ENCODE measurements around the gene MOB4. TPM values are rescaled to one million over a fixed set of nuclear protein-coding genes. Genes with fewer than 3 reads are reported as not detected.
A peak's percentile ranks its signal among the peaks of the same experiment; 100 is the strongest.

Gene MOB4
- total and polyA plus RNA-seq, 7 experiments from 2014 or later, result 16.1 to 39.6 (median 18.2) TPM

DNA sequence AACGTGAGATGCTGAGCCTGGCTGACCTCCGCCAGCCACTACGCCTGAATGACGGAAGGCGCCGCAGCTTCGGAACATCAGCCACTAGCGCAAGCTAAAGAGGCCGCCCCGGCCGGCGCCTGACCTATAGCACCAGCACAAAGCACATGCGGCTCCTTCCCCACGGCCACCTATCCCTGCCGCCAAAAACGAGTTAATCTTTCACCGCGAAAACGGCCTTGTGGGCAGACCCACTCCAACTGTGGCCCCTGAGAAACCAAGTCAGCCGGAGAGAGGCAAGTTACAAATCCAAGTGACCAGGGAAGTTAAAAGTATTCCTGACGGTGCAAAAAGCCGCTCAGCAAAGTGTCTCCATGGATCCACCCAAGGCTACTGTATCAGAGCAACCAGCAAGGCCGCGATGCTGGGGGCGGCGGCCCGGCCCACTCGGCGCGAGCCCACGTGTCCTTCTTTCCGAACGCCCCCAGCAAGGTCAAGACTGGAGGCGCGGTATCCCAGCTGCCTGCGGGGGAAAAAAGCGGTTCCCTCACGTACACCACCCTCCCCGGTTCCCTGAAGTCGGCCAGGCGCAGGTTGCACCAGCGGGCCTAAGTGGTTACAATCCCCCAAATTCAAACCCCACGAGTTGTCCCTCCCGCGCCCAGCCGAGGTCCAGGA is 16.8 kb upstream of the MOB4 start:
- Mint-ChIP-seq H3K4me3 (peak overlapping the region; percentile 84 to 100 (median 94)), H3K36me3 (peaks cover 4 to 54% (median 20%) of the 10 kb centered on the region in 5 donors), H3K27me3 (no peaks in the 10 kb centered on the region), H3K27ac (peak overlapping the region; percentile 83 to 98 (median 94)), H3K9me3 (no peaks in the 10 kb centered on the region), H3K4me1 (peaks cover 31 to 69% (median 60%) of the 10 kb centered on the region in 7 donors)
- no peaks in the 10 kb centered on the region for H3K27me3 ChIP-seq (ENCODE audit: control insufficient read depth in 2 of 2, insufficient read depth in 2 of 2, low read length in 2 of 2)
- peak overlapping the region; percentile 94 for H3K4me3 ChIP-seq (ENCODE audit: low read length)
- H3K4me1 ChIP-seq (ENCODE audit: control insufficient read depth in 2 of 2, insufficient read depth in 2 of 2, low read length in 2 of 2), result peaks cover 17 to 41% of the 10 kb centered on the region in 2 donors
- CTCF ChIA-PET, result interaction anchor here (0.6 to 1.3 kb wide), 4 partner anchors 18 to 175 kb away, joined by 3 to 5 read pairs (median 4); partner anchors contain the start of gene SF3B1
- H3K27ac ChIP-seq (ENCODE audit: low read depth, low read length), result peak overlapping the region; percentile 90
- peaks cover 3 to 33% (median 13%) of the 10 kb centered on the region in 3 experiments for H3K36me3 ChIP-seq (ENCODE audit: control insufficient read depth in 2 of 3, insufficient read depth in 3 of 3, low read length in 3 of 3)
- intact Hi-C loops (cut with micrococcal nuclease), result loop anchor here (1.0 to 10.0 kb wide), 7 partner anchors 82 to 1324 kb away; partner anchors contain the start of genes GTF3C3 (in 1 of the 2), PGAP1 (in 1 of the 2) and STK17B (in 1 of the 2)
- ATAC-seq (no peak), DNase-seq (peak; percentile 4 to 62 (median 30))
- H3K9me3 ChIP-seq (ENCODE audit: control insufficient read depth in 2 of 3, low read length in 3 of 3), result no peaks in the 10 kb centered on the region
- POLR2A ChIA-PET, result interaction anchor here (0.5 to 5.3 kb wide), 17 partner anchors 8 to 300 kb away, joined by 3 to 100 read pairs (median 5); partner anchors contain the start of genes COQ10B, MARS2, MOB4 and SF3B1

DNA sequence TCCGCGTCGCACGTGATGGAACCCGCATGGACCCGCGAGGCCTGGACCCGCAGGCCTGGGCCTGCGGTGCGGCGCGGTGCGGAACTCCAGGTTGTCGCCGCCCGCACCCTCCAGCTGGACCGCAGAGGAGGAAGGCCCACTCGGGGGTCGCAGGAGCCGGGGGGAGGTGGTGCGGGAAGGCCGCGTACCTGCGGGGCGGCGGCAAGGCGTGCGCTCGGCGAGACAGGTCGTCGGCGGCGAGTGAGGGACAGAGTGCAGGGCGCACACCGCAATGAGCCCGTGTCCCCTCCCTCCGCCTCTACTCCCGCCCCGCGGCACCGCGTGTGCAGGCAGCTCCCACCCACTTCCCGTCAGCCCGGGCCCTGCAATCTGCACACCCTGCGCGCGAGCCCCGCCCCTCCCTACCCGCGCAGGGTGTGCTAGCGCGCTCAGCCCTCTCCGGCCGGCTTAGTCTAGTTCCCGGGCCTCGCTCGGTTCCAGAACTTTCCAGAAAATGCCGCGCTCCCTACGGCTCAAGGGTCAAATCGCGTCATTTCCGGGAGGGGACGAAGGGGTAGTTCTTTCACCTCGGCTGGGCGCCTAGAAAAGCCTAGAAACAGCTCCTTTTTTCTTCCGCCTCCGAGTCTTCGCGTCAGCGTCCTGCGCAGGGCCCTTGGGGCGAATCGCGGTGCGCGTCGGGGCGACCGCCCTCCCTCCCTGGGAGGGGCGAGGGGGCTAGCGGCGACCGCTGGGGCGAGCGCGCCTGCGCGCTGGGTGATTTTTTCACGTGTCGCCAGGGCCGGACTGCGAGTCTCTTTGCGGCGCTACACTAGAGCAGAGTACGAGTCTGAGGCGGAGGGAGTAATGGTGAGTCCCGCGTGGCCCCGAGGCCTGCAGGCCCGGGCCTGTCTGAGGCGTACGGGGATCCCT is 16.0 kb upstream of the MOB4 start, which contains the start of the genes HSPD1 and HSPE1:
HSPD1 (minus strand) TSS at position 247 of the 909 bp plus-strand sequence. CDS start 992 bp downstream, outside the sequence.
HSPE1 (plus strand) TSS at position 786 of the 909 bp plus-strand sequence; CDS start at position 844, 58 bp downstream.
- Histone ChIP-seq H3K4me1 (ENCODE audit: control insufficient read depth in 2 of 2, insufficient read depth in 2 of 2, low read length in 2 of 2) (peaks cover 17 to 41% of the 10 kb centered on the region in 2 donors), H3K27me3 (ENCODE audit: control insufficient read depth in 2 of 2, insufficient read depth in 2 of 2, low read length in 2 of 2) (no peaks in the 10 kb centered on the region), H3K4me3 (ENCODE audit: low read length) (peak within 1 kb of the TSS; percentile 94), H3K36me3 (ENCODE audit: control insufficient read depth in 2 of 3, insufficient read depth in 3 of 3, low read length in 3 of 3) (peaks cover 3 to 34% (median 11%) of the 10 kb centered on the region in 3 experiments), H3K9me3 (ENCODE audit: control insufficient read depth in 2 of 3, low read length in 3 of 3) (no peaks in the 10 kb centered on the region), H3K27ac (ENCODE audit: low read depth, low read length) (peak within 1 kb of the TSS; percentile 90)
- POLR2A ChIA-PET, result interaction anchor here (0.5 to 5.3 kb wide), 19 partner anchors 8 to 1316 kb away, joined by 3 to 100 read pairs (median 5); partner anchors contain the start of genes COQ10B, MARS2, MOB4 and SF3B1
- Mint-ChIP-seq H3K4me3 (peak within 1 kb of the TSS; percentile 84 to 100 (median 94)), H3K9me3 (no peaks in the 10 kb centered on the region), H3K27ac (peak within 1 kb of the TSS; percentile 83 to 98 (median 95)), H3K36me3 (peaks cover 4 to 53% (median 15%) of the 10 kb centered on the region in 5 donors), H3K4me1 (peaks cover 31 to 69% (median 57%) of the 10 kb centered on the region in 7 donors), H3K27me3 (no peaks in the 10 kb centered on the region)
- intact Hi-C loops (cut with micrococcal nuclease), result loop anchor here (1.0 to 10.0 kb wide), 14 partner anchors 15 to 1325 kb away; partner anchors contain the start of genes COQ10B (in 2 of the 2), MARS2 (in 2 of the 2), SF3B1 (in 2 of the 2) and CCDC150 (in 1 of the 2)
- ATAC-seq (peak; percentile 93), DNase-seq (peak; percentile 89 to 98 (median 97))
- CTCF ChIA-PET, result interaction anchor here (0.6 to 1.3 kb wide), 7 partner anchors 13 to 386 kb away, joined by 3 to 5 read pairs (median 3); partner anchors contain the start of genes COQ10B and SF3B1

DNA sequence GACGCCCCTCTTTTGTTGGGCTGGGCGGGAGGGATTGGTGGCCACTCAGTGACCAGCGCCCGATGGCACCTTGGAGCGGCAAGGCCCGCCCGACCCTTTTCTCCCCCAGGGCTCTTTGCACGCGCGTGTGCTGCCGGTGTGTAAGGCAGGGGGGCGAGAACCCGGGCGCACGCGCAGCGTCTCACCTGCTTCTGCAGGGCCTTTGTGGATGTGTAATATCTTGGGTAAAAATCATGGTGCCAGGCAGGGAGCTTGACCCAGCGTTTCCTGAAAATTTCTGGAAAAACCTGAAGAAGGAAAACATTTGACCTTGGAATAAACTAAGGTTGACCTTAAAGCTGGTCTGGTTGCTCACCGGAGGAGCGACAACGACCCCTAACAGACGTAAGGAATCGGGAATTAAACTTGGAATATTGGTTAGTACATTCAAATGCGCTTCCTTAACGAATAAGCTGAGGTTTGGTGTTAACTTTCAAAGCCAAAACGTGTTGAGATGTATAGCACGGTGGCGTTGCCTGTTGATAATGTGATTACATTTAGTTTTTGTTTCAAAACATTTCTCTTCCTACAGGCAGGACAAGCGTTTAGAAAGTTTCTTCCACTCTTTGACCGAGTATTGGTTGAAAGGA is 15.2 kb upstream of the MOB4 start:
- H3K4me1 Mint-ChIP-seq, result peaks cover 31 to 66% (median 56%) of the 10 kb centered on the region in 7 donors
- DNase-seq, result peak in 5 of 9 donors; percentile 13 to 27 (median 19)
- peaks cover 3 to 32% (median 5%) of the 10 kb centered on the region in 3 experiments for H3K36me3 ChIP-seq (ENCODE audit: control insufficient read depth in 2 of 3, insufficient read depth in 3 of 3, low read length in 3 of 3)
- H3K4me3 ChIP-seq (ENCODE audit: low read length), result peak overlapping the region; percentile 94
- POLR2A ChIA-PET, result interaction anchor here (0.7 to 5.3 kb wide), 14 partner anchors 8 to 204 kb away, joined by 3 to 100 read pairs (median 7); partner anchors contain the start of genes COQ10B, MARS2, MOB4 and SF3B1
- intact Hi-C loops (cut with micrococcal nuclease), result loop anchor here (1.0 to 10.0 kb wide), 7 partner anchors 15 to 861 kb away; partner anchors contain the start of genes COQ10B (in 2 of the 2), MARS2 (in 2 of the 2), SF3B1 (in 2 of the 2) and CCDC150 (in 1 of the 2)
- CTCF ChIA-PET, result interaction anchor here (1.0 to 1.3 kb wide), 3 partner anchors 16 to 387 kb away, joined by 3 to 5 read pairs (median 4); partner anchors contain the start of gene COQ10B
- peaks cover 17 to 35% of the 10 kb centered on the region in 2 donors for H3K4me1 ChIP-seq (ENCODE audit: control insufficient read depth in 2 of 2, insufficient read depth in 2 of 2, low read length in 2 of 2)
- H3K36me3 Mint-ChIP-seq, result peaks cover 4 to 49% (median 14%) of the 10 kb centered on the region in 5 donors
- no peaks in the 10 kb centered on the region for H3K9me3 ChIP-seq (ENCODE audit: control insufficient read depth in 2 of 3, low read length in 3 of 3)
- H3K27me3 Mint-ChIP-seq, result no peaks in the 10 kb centered on the region
- peak overlapping the region; percentile 84 to 100 (median 94) for H3K4me3 Mint-ChIP-seq
- ATAC-seq, result no peak
- peak overlapping the region; percentile 83 to 98 (median 95) for H3K27ac Mint-ChIP-seq
- no peaks in the 10 kb centered on the region for H3K9me3 Mint-ChIP-seq
- H3K27me3 ChIP-seq (ENCODE audit: control insufficient read depth in 2 of 2, insufficient read depth in 2 of 2, low read length in 2 of 2), result no peaks in the 10 kb centered on the region
- peak overlapping the region; percentile 90 for H3K27ac ChIP-seq (ENCODE audit: low read depth, low read length)

- CTCF ChIA-PET, result no interaction called here
- peak overlapping the region; percentile 90 for H3K27ac ChIP-seq (ENCODE audit: low read depth, low read length)
- no peaks in the 10 kb centered on the region for H3K9me3 Mint-ChIP-seq
- no peaks in the 10 kb centered on the region for H3K27me3 ChIP-seq (ENCODE audit: control insufficient read depth in 2 of 2, insufficient read depth in 2 of 2, low read length in 2 of 2)
- peaks cover 17 to 22% of the 10 kb centered on the region in 2 donors for H3K4me1 ChIP-seq (ENCODE audit: control insufficient read depth in 2 of 2, insufficient read depth in 2 of 2, low read length in 2 of 2)
- POLR2A ChIA-PET, result interaction anchor here (0.7 to 5.3 kb wide), 6 partner anchors 8 to 94 kb away, joined by 3 to 100 read pairs (median 6); partner anchors contain the start of genes COQ10B, MOB4 and SF3B1
- H3K27me3 Mint-ChIP-seq, result no peaks in the 10 kb centered on the region
- intact Hi-C loops (cut with micrococcal nuclease), result loop anchor here in 1 of 2 donors (10.0 kb wide), 1 partner anchor 297 kb away; no protein-coding TSS in a partner anchor
- ATAC-seq (no peak), DNase-seq (no peak)
- no peaks in the 10 kb centered on the region for H3K9me3 ChIP-seq (ENCODE audit: control insufficient read depth in 2 of 3, low read length in 3 of 3)
- H3K4me3 Mint-ChIP-seq, result peak overlapping the region; percentile 84 to 100 (median 94)
- peak overlapping the region; percentile 94 for H3K4me3 ChIP-seq (ENCODE audit: low read length)
- H3K36me3 ChIP-seq (ENCODE audit: control insufficient read depth in 2 of 3, insufficient read depth in 3 of 3, low read length in 3 of 3), result peaks cover 0 to 18% (median 0%) of the 10 kb centered on the region in 3 experiments
- peaks cover 25 to 51% (median 40%) of the 10 kb centered on the region in 7 donors for H3K4me1 Mint-ChIP-seq
- peaks cover 4 to 34% (median 14%) of the 10 kb centered on the region in 5 donors for H3K36me3 Mint-ChIP-seq
- peak overlapping the region; percentile 8 to 98 (median 79) for H3K27ac Mint-ChIP-seq
Observed at GRCh38 chr2:197502201-197502600, 13.7 kb upstream of the MOB4 start.

GRCh38 chr2:197502685-197503084 is 13.2 kb upstream of the MOB4 start:
- Mint-ChIP-seq H3K36me3 (peaks cover 4 to 30% (median 13%) of the 10 kb centered on the region in 5 donors), H3K27ac (peak overlapping the region in 7 of 9 donors; percentile 38 to 98 (median 94)), H3K4me1 (peaks cover 23 to 46% (median 35%) of the 10 kb centered on the region in 7 donors), H3K4me3 (peak overlapping the region in 9 of 10 donors; percentile 16 to 98 (median 92)), H3K9me3 (no peaks in the 10 kb centered on the region), H3K27me3 (no peaks in the 10 kb centered on the region)
- Histone ChIP-seq H3K27ac (ENCODE audit: low read depth, low read length) (peak overlapping the region; percentile 90), H3K9me3 (ENCODE audit: control insufficient read depth in 2 of 3, low read length in 3 of 3) (no peaks in the 10 kb centered on the region), H3K4me3 (ENCODE audit: low read length) (no peak overlapping the region), H3K27me3 (ENCODE audit: control insufficient read depth in 2 of 2, insufficient read depth in 2 of 2, low read length in 2 of 2) (no peaks in the 10 kb centered on the region), H3K4me1 (ENCODE audit: control insufficient read depth in 2 of 2, insufficient read depth in 2 of 2, low read length in 2 of 2) (peaks cover 16 to 20% of the 10 kb centered on the region in 2 donors), H3K36me3 (ENCODE audit: control insufficient read depth in 2 of 3, insufficient read depth in 3 of 3, low read length in 3 of 3) (peaks cover 0 to 18% (median 0%) of the 10 kb centered on the region in 3 experiments)
- CTCF ChIA-PET, result no interaction called here
- intact Hi-C loops (cut with micrococcal nuclease), result loop anchor here in 1 of 2 donors (10.0 kb wide), 1 partner anchor 298 kb away; no protein-coding TSS in a partner anchor
- POLR2A ChIA-PET, result interaction anchor here (1.1 to 5.3 kb wide), 3 partner anchors 10 to 48 kb away, joined by 3 to 100 read pairs (median 69); partner anchors contain the start of genes COQ10B and MOB4
- no peak for DNase-seq
- ATAC-seq, result no peak
